NK-92 (cell line): ENCODE results near the gene TLNRD1.

Source experiments
- DNase-seq: peaks from one replicate; lab custom pipeline; 2025; ENCODE audit not compliant: unreplicated experiment; lab: John Stamatoyannopoulos, UW

Gene TLNRD1

GRCh38 chr15:81001152-81002008 is 657 bp downstream of the TLNRD1 start:
- DNase-seq, result no peak

DNA sequence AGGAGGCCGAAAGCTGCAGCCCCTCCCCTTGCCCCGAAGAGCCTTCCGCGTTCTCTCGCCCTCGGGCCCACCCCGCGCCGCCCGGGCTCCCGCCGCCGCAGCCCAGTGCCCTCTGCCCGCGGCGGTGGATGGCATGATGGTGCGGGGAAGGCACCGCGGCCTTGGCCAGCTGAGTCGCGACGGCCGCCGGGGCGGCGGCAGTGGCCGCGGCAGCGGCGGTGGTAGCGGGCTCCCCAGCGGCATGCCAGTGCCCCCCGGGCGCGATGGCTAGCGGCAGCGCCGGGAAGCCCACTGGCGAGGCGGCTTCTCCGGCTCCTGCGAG is 1.2 kb downstream of the TLNRD1 start:
- DNase-seq, result no peak

- DNase-seq, result no peak
Observed at GRCh38 chr15:81002331-81003096, 1.8 kb downstream of the TLNRD1 start.

GRCh38 chr15:81003097-81003350 is 2.3 kb downstream of the TLNRD1 start:
- no peak for DNase-seq

- DNase-seq, result no peak
Observed at GRCh38 chr15:81006124-81006523, 5.4 kb downstream of the TLNRD1 start.

- DNase-seq, result no peak
Observed at GRCh38 chr15:81007428-81008064, 6.8 kb downstream of the TLNRD1 start.

- DNase-seq, result no peak
Observed at GRCh38 chr15:81008312-81008711, 7.6 kb downstream of the TLNRD1 start.

GRCh38 chr15:81010086-81010485 is 9.4 kb downstream of the TLNRD1 start:
- no peak for DNase-seq

DNA sequence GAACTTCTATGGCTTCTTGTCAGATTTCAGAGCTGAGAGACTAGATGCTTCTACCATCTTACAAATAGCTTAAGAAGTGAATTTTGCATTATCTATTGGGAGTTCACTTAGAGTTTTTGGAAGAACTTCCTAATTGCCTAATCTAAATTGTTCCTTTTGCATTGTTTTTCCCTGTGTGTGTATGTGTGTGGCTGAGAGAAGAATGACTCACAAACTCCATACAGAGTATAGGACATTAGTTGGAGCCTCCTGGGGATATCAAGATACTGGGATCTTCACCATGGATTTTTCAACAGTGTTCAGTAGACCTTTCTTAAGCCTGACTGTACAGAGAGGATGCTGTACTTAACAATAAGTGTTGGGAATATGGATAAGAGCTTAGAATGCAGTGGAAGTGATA is 10.9 kb downstream of the TLNRD1 start:
- DNase-seq, result no peak

DNA sequence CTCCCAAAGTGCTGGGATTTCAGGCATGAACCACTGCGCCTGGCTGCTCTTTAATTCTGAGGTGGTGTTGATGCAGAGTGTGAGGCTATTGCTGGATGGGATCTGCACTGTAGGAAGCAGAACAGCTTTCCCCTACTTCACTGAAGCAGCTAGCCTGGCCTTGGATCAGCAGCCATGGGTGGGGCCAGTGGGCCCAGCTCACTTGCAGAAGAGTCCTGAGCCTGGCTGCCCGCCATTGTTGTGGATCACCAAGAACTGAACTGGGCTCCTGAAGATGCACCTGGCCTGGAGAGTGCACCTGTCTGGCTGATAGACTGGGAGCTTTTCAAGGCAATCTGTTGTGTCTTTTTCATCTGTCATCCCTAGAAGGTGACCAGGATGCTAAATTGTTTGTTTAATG is 11.9 kb downstream of the TLNRD1 start:
- DNase-seq, result no peak

GRCh38 chr15:81013396-81013929 is 12.7 kb downstream of the TLNRD1 start:
- DNase-seq, result no peak

GRCh38 chr15:81014446-81015093 is 13.8 kb downstream of the TLNRD1 start:
- DNase-seq, result no peak

DNA sequence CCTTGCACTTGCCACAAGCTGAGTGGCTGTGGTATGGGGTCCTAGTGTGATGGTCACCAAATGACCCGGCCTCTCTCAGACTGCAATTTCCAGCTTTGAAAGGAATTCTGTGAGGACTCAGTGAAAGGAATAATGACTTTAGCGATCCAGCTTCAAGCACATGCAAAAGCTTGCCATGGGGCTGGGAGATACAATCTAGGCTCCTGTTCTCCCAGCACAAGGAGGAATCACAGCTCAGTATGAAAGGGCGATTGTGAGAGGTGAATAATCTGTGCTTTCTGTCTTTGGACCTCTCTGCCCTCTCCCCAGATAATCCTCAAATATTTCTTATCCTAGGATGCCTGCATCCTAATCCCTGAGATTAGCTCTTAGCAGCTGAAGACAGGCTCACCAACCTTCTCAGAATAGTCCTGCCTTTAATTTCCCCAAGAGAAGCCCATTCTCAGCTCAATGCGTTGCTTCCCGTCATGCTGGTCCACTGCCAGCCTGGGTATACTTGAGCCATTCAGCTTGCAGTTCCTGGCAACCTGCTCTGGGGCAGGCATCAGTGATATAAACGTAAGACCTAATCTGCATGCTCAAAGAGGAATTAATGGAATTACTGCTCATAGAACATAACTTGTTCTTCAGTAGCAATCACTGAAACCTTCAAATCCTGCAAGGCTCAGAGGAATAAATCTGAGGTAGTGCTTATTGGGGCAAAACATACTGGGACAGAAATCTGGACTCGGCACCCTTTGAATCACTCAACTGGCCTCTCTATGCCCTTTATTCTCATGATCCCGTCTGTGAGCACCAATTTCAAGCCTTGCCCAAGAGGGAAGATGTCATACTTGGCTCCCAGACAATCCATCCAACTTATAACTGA is 15.1 kb downstream of the TLNRD1 start:
- no peak for DNase-seq

- DNase-seq, result no peak
Observed at GRCh38 chr15:81016489-81017068, 15.9 kb downstream of the TLNRD1 start.

DNA sequence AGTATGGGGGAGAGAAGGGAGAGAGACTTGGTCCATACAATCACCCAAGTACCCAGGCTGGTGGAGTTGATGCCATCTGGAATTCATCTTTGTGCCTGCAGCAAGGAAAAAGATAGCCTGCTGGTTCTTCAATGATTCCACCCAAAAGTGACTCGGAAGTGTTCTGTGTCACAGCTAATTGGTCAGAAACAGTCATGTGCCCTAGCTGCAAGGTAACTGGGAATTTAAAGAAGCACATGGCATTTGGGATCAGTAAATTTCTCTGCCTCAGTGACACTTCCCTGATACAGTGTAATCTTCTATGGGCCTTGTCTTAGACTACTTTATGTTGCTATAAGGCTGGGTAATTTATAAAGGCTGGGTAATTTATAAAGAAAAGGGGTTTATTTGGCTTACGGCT is 17.5 kb downstream of the TLNRD1 start:
- no peak for DNase-seq

DNA sequence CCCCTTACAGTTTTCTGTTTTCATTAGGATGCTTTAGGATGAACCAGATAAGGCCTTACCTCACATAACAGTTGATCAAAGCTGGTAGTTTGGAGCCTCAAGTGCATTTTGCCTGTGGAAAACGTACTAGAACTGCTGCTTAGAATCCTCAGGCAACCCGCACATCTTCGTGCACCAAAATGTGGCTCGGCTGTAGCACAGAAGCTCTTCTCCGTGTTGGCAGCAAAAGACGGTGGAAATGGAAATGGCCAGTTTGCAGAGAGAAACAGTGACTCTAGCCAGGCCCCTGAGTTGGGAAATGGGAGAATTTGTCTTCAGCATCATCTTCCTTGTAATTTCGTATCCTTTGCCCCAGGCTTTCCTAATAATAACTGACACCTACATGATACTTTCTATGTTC is 20.6 kb downstream of the TLNRD1 start:
- no peak for DNase-seq

DNA sequence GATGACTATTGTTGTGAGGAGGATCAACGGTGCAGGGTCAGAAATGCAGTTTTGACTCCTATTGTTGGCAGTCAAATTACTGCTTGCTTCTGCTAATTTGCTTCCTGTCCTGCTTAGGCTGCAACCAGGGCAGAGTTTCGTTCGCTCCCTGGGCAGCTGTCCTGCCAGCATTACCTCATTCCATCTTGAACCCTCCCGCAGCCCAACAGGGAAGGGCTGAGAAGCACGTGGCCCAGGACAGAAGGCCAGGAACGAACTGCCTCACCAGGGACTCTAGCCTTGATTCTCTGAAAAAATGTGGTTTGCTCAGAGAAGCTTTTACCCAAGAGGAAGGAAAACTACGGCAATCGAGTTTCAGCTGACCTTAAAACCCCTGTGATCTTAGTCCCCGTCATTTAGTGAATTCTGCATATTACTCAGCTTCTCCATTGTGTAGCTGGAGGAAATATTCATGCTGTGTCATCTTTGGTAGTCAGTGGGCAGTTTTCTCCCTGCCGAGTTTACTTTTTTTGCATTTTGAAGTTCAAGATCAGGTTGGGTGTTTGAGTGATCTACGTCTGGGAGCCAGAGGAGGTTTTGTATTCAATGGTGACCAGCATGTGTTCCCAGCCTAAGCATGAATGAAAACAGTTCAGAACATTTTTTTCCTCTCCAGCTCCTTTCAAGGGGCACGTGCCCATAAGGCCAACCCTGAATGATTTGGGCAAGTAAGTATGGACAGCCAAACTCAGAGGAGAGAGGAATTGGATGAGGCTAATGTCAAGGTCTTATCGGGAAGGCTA is 23.0 kb downstream of the TLNRD1 start:
- no peak for DNase-seq

DNA sequence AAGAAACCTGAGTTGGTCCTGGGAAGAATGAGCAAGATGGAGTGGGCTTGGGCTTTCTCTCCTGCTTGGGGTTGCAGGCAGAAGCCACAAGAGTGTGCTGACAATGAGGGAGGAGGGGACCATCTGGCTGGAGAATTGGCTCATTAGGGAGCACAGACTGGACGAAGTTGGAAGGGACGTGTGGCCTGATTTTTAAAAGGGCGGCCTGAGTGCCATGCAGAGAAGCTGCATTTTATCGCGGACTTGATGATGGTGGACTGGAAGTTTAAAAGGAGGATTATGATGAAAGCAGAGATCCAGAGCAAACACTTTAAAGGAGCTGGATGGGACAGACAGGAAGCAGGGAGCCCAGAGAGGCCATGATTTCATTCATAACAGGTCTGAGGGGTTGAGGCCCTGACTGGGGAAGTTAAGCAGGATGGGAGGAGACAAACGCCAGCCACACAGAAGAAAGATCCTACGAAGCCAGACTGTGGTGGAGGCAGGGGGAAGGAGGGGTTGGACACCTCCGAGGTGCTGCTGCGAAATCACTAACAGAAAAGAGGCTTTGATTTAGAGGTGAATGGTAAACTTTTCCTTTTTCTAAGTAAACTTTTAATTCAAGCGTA is 23.6 kb downstream of the TLNRD1 start:
- DNase-seq, result no peak

DNA sequence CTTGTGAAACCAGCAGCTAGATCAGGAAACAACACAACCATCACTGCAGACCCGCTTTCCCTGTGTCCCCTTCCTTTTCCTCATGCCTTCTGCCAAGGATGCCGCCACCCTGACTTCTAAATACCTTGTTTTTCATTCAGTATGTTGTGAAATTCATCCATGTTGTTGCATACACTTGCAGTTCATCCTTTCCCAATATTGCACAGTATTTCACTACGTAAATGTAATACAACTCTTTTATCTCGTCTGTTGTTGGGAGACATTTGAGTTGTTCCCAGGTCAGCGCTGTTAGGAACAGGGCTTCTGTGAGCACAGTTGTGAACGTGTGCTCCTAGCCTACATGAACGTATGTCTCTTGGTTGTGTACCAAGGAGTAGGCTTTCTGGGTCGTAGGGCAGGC is 24.2 kb downstream of the TLNRD1 start:
- DNase-seq, result no peak
